ENCODE data around the gene ZNF438. TPM values are rescaled to one million over a fixed set of nuclear protein-coding genes. Genes with fewer than 3 reads are reported as not detected.

ZNF438 gene
- total and polyA plus RNA-seq, 8 donors = 9.6 to 20.1 (median 10.7) TPM

DNA sequence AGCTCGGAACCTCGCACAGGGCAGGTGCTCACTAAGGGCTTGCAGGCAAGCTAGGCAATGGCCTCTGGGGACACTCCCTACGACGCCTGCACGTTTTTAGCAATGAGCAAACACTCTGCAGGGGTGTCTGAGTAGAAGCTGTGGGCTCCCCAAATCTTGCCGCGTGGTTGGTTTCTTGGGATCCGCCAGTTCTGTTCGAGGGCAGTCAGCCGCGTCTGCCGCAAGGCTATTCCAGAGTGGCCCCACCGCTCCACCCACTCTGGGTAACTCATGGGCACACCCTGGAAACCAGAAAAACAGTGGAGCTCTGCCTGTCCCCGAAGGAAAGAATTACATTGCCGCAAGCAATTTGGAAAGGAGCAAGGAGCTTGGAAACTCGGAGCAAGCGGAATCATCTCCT, 212.8 kb downstream of the ZNF438 start:
- TF ChIP-seq, protein P1, sequence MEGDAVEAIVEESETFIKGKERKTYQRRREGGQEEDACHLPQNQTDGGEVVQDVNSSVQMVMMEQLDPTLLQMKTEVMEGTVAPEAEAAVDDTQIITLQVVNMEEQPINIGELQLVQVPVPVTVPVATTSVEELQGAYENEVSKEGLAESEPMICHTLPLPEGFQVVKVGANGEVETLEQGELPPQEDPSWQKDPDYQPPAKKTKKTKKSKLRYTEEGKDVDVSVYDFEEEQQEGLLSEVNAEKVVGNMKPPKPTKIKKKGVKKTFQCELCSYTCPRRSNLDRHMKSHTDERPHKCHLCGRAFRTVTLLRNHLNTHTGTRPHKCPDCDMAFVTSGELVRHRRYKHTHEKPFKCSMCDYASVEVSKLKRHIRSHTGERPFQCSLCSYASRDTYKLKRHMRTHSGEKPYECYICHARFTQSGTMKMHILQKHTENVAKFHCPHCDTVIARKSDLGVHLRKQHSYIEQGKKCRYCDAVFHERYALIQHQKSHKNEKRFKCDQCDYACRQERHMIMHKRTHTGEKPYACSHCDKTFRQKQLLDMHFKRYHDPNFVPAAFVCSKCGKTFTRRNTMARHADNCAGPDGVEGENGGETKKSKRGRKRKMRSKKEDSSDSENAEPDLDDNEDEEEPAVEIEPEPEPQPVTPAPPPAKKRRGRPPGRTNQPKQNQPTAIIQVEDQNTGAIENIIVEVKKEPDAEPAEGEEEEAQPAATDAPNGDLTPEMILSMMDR (IDR thresholded peaks at IDR 0.05) = no peak
- intact Hi-C loops (cut with DNase I) = no loop called here
- H3K27me3 ChIP-seq = no peaks in the 10 kb centered on the region
- no peaks in the 10 kb centered on the region for H3K9me3 ChIP-seq
- no peak for DNase-seq
- H3K4me3 ChIP-seq = no peak overlapping the region
- no peaks in the 10 kb centered on the region for H3K36me3 ChIP-seq
- ATAC-seq = no peak
- no peaks in the 10 kb centered on the region for H3K4me1 ChIP-seq
- peak overlapping the region in 1 of 2 donors; percentile 13 for H3K27ac ChIP-seq

DNA sequence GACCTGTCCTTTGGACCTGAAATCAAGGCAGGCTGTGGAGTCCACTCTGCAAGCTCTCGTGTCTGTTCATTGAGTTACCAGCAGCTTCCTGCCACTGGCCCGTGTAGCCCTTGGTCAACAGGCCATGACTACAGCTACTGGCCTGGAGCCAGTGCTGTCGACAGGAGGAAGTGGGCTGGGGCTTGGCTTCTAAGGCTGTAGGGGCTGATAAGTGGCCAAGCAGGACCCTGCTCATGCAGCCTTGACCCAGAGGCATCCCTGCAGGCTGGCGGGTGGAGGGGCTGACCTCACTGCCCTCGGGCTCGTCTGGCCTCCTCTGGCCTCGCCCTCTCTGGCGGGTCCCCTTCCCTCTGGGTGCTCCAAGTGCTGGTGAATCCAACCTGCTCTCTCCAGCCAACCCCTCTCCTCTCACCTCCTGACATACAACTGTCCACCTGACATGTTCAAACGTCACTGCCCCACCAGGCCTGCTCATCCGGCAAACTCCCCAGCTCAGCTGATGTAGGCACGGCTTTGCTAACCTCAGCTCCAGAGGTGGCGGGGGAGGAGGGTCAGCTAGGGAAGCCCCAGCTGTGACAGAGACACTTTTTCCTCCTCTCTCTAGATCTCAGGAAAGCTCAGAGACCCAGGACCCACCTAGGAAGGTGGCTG, 213.5 kb downstream of the ZNF438 start:
- TF ChIP-seq, protein P1 (IDR thresholded peaks at IDR 0.05) = no peak
- Histone ChIP-seq H3K4me1 (peaks cover 0 to under 1% of the 10 kb centered on the region in 2 donors), H3K27me3 (no peaks in the 10 kb centered on the region), H3K27ac (no peak overlapping the region), H3K9me3 (no peaks in the 10 kb centered on the region), H3K4me3 (no peak overlapping the region), H3K36me3 (no peaks in the 10 kb centered on the region)
- intact Hi-C loops (cut with DNase I) = no loop called here
- peak in 2 of 4 donors; percentile 48 to 60 for DNase-seq
- peak; percentile 49 for ATAC-seq

DNA sequence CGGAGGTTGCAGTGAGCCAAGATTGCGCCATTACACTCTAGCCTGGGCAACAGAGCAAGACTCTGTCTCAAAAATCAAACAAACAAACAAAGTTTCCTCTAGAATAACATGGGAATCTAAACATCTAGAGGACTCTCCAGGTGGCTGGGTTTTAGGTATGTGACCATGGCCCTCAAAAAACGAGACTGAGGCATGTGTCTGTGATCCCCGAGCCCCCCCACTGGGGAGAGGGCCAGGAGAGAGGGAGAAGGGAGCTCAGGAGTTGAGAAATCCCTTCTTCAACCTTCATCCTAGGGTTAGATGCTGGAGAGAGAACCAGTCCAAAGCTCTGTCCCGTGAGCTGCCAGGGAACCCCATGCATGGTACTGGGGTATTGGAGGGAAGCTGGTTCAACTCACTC, 214.1 kb downstream of the ZNF438 start:
- Histone ChIP-seq H3K4me1 (peaks cover 6% of the 10 kb centered on the region in 2 donors), H3K27me3 (no peaks in the 10 kb centered on the region), H3K4me3 (no peak overlapping the region), H3K9me3 (no peaks in the 10 kb centered on the region), H3K27ac (no peak overlapping the region), H3K36me3 (no peaks in the 10 kb centered on the region)
- DNase-seq (no peak), ATAC-seq (no peak)
- intact Hi-C loops (cut with DNase I) = no loop called here
- TF ChIP-seq, protein P1 (IDR thresholded peaks at IDR 0.05) = no peak

DNA sequence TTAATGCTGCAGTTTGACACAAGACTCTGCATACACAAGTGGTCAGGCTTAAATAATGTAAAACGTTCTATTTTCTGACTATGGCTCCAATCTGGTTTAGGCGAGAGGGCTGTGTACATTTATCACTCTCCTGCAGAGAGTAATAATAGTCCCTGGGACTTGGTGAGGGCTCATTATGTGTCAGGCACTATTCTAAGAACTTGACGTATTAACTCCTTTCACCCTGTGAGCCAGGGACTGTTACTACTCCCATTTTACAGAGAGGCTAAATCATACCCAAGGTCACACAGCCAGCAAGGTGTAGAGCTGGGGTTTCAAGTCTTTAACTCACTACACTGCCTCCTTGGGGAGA, 214.9 kb downstream of the ZNF438 start:
- Histone ChIP-seq H3K27me3 (no peaks in the 10 kb centered on the region), H3K36me3 (no peaks in the 10 kb centered on the region), H3K4me1 (peaks cover 13 to 14% of the 10 kb centered on the region in 2 donors), H3K27ac (no peak overlapping the region), H3K9me3 (no peaks in the 10 kb centered on the region), H3K4me3 (no peak overlapping the region)
- intact Hi-C loops (cut with DNase I) = no loop called here
- DNase-seq = no peak
- TF ChIP-seq, protein P1 (IDR thresholded peaks at IDR 0.05) = no peak
- ATAC-seq = no peak

DNA sequence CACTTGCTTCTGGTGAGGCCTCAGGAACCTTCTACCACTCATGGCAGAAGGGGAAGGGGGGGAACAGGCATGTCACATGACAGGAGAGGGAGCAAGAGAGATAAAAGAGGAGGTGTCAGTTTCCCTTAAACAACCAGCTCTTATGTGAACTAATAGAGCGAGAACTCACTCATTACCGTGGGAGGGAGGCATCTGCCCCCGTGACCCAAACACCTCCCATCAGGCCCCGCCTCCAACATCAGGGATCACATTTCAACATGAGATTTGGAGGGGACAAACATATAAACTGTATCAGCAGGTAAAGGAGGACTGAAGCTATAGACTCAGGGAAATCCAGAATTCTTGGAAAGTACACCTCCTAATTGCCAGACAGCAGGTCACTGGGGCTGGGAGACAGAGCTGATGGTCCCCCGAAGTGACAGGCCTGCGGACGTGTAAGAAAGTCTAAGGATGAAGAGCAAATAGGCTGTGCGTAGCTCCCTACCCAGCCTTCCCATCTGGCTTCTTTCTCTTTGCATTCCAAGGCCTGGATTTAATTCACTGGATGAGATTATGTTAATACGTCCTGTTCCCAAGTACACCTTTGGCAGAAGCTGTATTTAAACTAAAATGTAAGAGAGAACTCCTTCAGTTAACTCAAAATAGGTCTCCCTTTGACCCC, 215.4 kb downstream of the ZNF438 start:
- DNase-seq (no peak), ATAC-seq (no peak)
- Histone ChIP-seq H3K27me3 (no peaks in the 10 kb centered on the region), H3K36me3 (no peaks in the 10 kb centered on the region), H3K4me1 (peaks cover 16 to 18% of the 10 kb centered on the region in 2 donors), H3K9me3 (no peaks in the 10 kb centered on the region), H3K27ac (no peak overlapping the region), H3K4me3 (no peak overlapping the region)
- intact Hi-C loops (cut with DNase I) = no loop called here
- TF ChIP-seq, protein P1 (IDR thresholded peaks at IDR 0.05) = no peak

All from left lung (tissue), 10 donors.